Fibroblast of lung (primary cell): Measurements from ENCODE around the gene RNF133.

Source experiments
- CTCF ChIP-seq, 2 donors: IDR thresholded peaks in 1 of 2; conservative IDR thresholded peaks in 1 of 2; 1 replicate in 1 of 2; 2 replicates in 1 of 2; pipeline ENCODE4 v1.5.1; 2011 to 2012; ENCODE audit warnings: low read length in 2 of 2, control low read depth in 1 of 2, inconsistent platforms in 1 of 2, low read depth in 1 of 2, mild to moderate bottlenecking in 1 of 2
- EZH2 ChIP-seq: IDR thresholded peaks from 2 replicates; pipeline ENCODE4 v1.5.1; 2012; ENCODE audit warnings: low read length, control low read depth, mild to moderate bottlenecking; ENCODE audit errors: missing control alignments

GRCh38 chr7:122689346-122690109 lies 9.4 kb downstream of the RNF133 start:
- TF ChIP-seq CTCF (conservative IDR thresholded peaks at IDR 0.05 in 1 of 2, IDR thresholded peaks at IDR 0.05 in 1 of 2; ENCODE audit: low read depth in 1 of 2, low read length in 2 of 2) (no peak), EZH2 (no peak)
